HCT116 (cell line): ENCODE data around the gene NLGN4Y.

ENCODE experiments used
- JUND ChIP-seq: IDR thresholded peaks from 2 replicates; pipeline ENCODE4 v1.6.1; 2012
- POLR2A ChIP-seq: IDR thresholded peaks from 2 replicates; pipeline ENCODE4 v1.7.0; 2011; ENCODE audit warnings: borderline replicate concordance; ENCODE audit not compliant: insufficient read depth, insufficient read length; ENCODE audit errors: extremely low read depth
- POLR2AphosphoS5 ChIP-seq: IDR thresholded peaks from 2 replicates; pipeline ENCODE4 v1.6.1; 2011; ENCODE audit warnings: mild to moderate bottlenecking, low read depth, low read length, moderate library complexity
- RAD21 ChIP-seq: IDR thresholded peaks from 2 replicates; pipeline ENCODE4 v1.6.1; 2012; ENCODE audit warnings: low read depth, mild to moderate bottlenecking
- SIN3A ChIP-seq: IDR thresholded peaks from 2 replicates; pipeline ENCODE4 v1.6.1; 2012; ENCODE audit warnings: low read depth
- TF ChIP-seq, protein P1 (sequence below), 3 experiments: fragments of 200-600 bp in 1 of 3; sonication (generic) in 1 of 3; IDR thresholded peaks in 2 of 3; conservative IDR thresholded peaks in 1 of 3; 2 replicates each; pipeline ENCODE4 v1.5.1; 2012 to 2017; ENCODE audit warnings: low read depth in 2 of 3, low read length in 2 of 3, antibody characterized with exemption in 1 of 3, borderline replicate concordance in 1 of 3, control low read depth in 1 of 3, mild to moderate bottlenecking in 1 of 3, mixed read lengths in 1 of 3, mixed run types in 1 of 3, moderate library complexity in 1 of 3; ENCODE audit not compliant: insufficient read depth in 1 of 3

- TF ChIP-seq, protein P1, sequence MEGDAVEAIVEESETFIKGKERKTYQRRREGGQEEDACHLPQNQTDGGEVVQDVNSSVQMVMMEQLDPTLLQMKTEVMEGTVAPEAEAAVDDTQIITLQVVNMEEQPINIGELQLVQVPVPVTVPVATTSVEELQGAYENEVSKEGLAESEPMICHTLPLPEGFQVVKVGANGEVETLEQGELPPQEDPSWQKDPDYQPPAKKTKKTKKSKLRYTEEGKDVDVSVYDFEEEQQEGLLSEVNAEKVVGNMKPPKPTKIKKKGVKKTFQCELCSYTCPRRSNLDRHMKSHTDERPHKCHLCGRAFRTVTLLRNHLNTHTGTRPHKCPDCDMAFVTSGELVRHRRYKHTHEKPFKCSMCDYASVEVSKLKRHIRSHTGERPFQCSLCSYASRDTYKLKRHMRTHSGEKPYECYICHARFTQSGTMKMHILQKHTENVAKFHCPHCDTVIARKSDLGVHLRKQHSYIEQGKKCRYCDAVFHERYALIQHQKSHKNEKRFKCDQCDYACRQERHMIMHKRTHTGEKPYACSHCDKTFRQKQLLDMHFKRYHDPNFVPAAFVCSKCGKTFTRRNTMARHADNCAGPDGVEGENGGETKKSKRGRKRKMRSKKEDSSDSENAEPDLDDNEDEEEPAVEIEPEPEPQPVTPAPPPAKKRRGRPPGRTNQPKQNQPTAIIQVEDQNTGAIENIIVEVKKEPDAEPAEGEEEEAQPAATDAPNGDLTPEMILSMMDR (IDR thresholded peaks at IDR 0.05 in 2 of 3, conservative IDR thresholded peaks at IDR 0.05 in 1 of 3; ENCODE audit: borderline replicate concordance in 1 of 3, insufficient read depth in 1 of 3, low read depth in 2 of 3, low read length in 2 of 3), result no peak
- no peak for TF ChIP-seq JUND
- no peak for TF ChIP-seq RAD21
- no peak for TF ChIP-seq SIN3A
- TF ChIP-seq POLR2AphosphoS5, result no peak
- no peak for TF ChIP-seq POLR2A
These were observed 26.3 kb upstream of the NLGN4Y start for GRCh38 chrY:14498071-14498470.
